ENCODE data around the gene DNAJB1. TPM values are rescaled to one million over a fixed set of nuclear protein-coding genes. Genes with fewer than 3 reads are reported as not detected.
A peak's percentile ranks its signal among the peaks of the same experiment; 100 is the strongest.

Gene DNAJB1
- total RNA-seq, 1 experiment from 2014 or later: 79.5 TPM

GRCh38 chr19:14473978-14474578 lies 44.1 kb downstream of the DNAJB1 start:
- no TSS peak for BruUV-seq (replicated peaks)
- CTCF ChIA-PET: no interaction called here
- TF ChIP-seq CTCF (IDR thresholded peaks at IDR 0.05; ENCODE audit: insufficient read depth in 1 of 2, low read depth in 1 of 2, low read length in 1 of 2, severe bottlenecking in 1 of 2, unreplicated experiment in 1 of 2): no peak

GRCh38 chr19:14473073-14473977 lies 44.9 kb downstream of the DNAJB1 start:
- no peak for DNase-seq
- H3K27me3 Mint-ChIP-seq (ENCODE audit: insufficient read depth, unreplicated experiment): no peaks in the 10 kb centered on the region
- CTCF ChIA-PET: interaction anchor here (0.5 to 1.7 kb wide), 14 partner anchors 8 to 608 kb away, joined by 3 to 22 read pairs (median 4); partner anchors contain the start of genes ASF1B, GIPC1 and PKN1
- Histone ChIP-seq H3K4me1 (no peaks in the 10 kb centered on the region; the same call in 1 of the 2 replicates), H3K9me3 (no peaks in the 10 kb centered on the region), H3K27me3 (replicated peaks; ENCODE audit: control insufficient read depth, insufficient read depth, low read length) (no peaks in the 10 kb centered on the region), H3K36me3 (ENCODE audit: control insufficient read depth, insufficient read depth, low read length) (no peaks in the 10 kb centered on the region), H3K4me3 (ENCODE audit: low read depth, low read length) (no peak overlapping the region)
- intact Hi-C loops (cut with micrococcal nuclease; ENCODE audit: unreplicated experiment): loop anchor here (10.0 kb wide), 1 partner anchor 109 kb away; no protein-coding TSS in a partner anchor
- H3K4me1 Mint-ChIP-seq (ENCODE audit: low read depth, unreplicated experiment): peaks cover 15% of the 10 kb centered on the region
- H3K36me3 Mint-ChIP-seq (ENCODE audit: insufficient read depth, unreplicated experiment): peaks cover 63% of the 10 kb centered on the region
- TF ChIP-seq CTCF (IDR thresholded peaks at IDR 0.05; ENCODE audit: insufficient read depth in 1 of 2, low read depth in 1 of 2, low read length in 1 of 2, severe bottlenecking in 1 of 2, unreplicated experiment in 1 of 2): no peak
- H3K4me3 Mint-ChIP-seq (ENCODE audit: unreplicated experiment): peak overlapping the region; percentile 50
- BruUV-seq (replicated peaks): no TSS peak
- POLR2A ChIA-PET: no interaction called here
- H3K27ac Mint-ChIP-seq (ENCODE audit: unreplicated experiment): peak overlapping the region; percentile 60
- H3K9me3 Mint-ChIP-seq (ENCODE audit: unreplicated experiment): no peaks in the 10 kb centered on the region

More at GRCh38 chr19:14473978-14474578, 44.1 kb downstream of the DNAJB1 start:
- H3K9me3 Mint-ChIP-seq (ENCODE audit: unreplicated experiment): no peaks in the 10 kb centered on the region
- no peaks in the 10 kb centered on the region for H3K9me3 ChIP-seq
- H3K36me3 ChIP-seq (ENCODE audit: control insufficient read depth, insufficient read depth, low read length): no peaks in the 10 kb centered on the region
- H3K4me3 ChIP-seq (ENCODE audit: low read depth, low read length): no peak overlapping the region
- DNase-seq: no peak
- H3K36me3 Mint-ChIP-seq (ENCODE audit: insufficient read depth, unreplicated experiment): peaks cover 66% of the 10 kb centered on the region
- H3K27me3 Mint-ChIP-seq (ENCODE audit: insufficient read depth, unreplicated experiment): no peaks in the 10 kb centered on the region
- H3K4me3 Mint-ChIP-seq (ENCODE audit: unreplicated experiment): no peak overlapping the region
- intact Hi-C loops (cut with micrococcal nuclease; ENCODE audit: unreplicated experiment): loop anchor here (10.0 kb wide), 1 partner anchor 109 kb away; no protein-coding TSS in a partner anchor
- H3K4me1 Mint-ChIP-seq (ENCODE audit: low read depth, unreplicated experiment): peaks cover 15% of the 10 kb centered on the region
- H3K27me3 ChIP-seq (replicated peaks; ENCODE audit: control insufficient read depth, insufficient read depth, low read length): no peaks in the 10 kb centered on the region
- POLR2A ChIA-PET: no interaction called here
- H3K27ac Mint-ChIP-seq (ENCODE audit: unreplicated experiment): no peak overlapping the region
- no peaks in the 10 kb centered on the region; the same call in 1 of the 2 replicates for H3K4me1 ChIP-seq
